Tibial nerve (tissue), 3 donors: ENCODE measurements around the gene WDR81.

Experiments used
- POLR2A ChIP-seq, 2 donors: fragments of 450-650 bp; IDR thresholded peaks; one replicate each; pipeline ENCODE4 v1.6.1; 2017; ENCODE audit warnings: antibody characterized with exemption in 2 of 2, mild to moderate bottlenecking in 2 of 2, moderate library complexity in 2 of 2
- TF ChIP-seq, protein P1 (sequence below), 5 experiments: fragments of 200-600 bp in 3 of 5; fragments of 450-650 bp in 2 of 5; sonication (generic) in 3 of 5; IDR thresholded peaks; one replicate each; pipeline ENCODE4 v1.5.1; 2016 to 2019; ENCODE audit warnings: antibody characterized with exemption in 5 of 5, mild to moderate bottlenecking in 3 of 5, moderate library complexity in 2 of 5

DNA sequence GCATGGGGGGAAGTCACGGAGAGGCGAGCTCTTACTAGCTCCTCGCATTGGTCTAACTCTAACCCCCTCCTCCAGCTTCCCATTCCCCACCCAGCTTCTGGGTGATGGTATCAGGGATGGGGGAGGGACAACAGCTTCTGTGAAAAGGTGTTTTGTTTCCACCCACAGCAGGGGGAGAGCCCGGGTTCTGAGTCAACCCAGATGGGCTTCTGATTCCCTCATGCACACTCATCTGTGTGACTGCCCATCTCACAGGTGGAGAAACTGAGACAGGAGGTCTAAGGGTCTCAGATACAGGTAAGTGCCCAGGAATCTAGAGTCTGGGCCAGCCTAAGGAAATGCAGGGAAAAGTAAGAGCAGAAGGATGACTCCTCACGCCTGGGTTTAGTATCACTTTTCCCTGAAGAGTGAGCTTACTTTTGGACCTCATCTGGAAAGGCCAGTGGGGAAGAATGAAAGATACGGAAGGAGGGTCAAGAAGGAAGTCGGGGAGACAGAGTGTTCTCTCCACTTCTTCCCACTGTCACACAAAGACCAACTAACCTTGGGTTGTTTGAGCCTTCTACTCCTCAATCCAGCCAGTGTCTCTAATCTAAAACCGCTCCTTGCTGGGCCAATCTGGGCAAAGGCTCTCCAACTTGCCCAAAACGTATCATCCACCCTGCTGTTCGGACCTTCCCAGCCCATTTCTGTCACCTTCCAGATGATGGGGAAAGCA lies 11.2 kb upstream of the WDR81 start:
- TF ChIP-seq POLR2A (IDR thresholded peaks at IDR 0.05): no peak
- TF ChIP-seq, protein P1, sequence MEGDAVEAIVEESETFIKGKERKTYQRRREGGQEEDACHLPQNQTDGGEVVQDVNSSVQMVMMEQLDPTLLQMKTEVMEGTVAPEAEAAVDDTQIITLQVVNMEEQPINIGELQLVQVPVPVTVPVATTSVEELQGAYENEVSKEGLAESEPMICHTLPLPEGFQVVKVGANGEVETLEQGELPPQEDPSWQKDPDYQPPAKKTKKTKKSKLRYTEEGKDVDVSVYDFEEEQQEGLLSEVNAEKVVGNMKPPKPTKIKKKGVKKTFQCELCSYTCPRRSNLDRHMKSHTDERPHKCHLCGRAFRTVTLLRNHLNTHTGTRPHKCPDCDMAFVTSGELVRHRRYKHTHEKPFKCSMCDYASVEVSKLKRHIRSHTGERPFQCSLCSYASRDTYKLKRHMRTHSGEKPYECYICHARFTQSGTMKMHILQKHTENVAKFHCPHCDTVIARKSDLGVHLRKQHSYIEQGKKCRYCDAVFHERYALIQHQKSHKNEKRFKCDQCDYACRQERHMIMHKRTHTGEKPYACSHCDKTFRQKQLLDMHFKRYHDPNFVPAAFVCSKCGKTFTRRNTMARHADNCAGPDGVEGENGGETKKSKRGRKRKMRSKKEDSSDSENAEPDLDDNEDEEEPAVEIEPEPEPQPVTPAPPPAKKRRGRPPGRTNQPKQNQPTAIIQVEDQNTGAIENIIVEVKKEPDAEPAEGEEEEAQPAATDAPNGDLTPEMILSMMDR (IDR thresholded peaks at IDR 0.05): no peak
